Astrocyte of the spinal cord (primary cell): ENCODE data around the gene GCN1.

Experiments used
- DNase-seq: peaks from one replicate; pipeline ENCODE4 v3.0.0; 2011; ENCODE audit warnings: low read depth, low spot score
- H3K4me3 ChIP-seq: 2 replicates; pipeline ENCODE4 v1.5.1; 2011; ENCODE audit warnings: low read depth, mild to moderate bottlenecking, low read length, moderate library complexity
- in situ Hi-C: cut with HindIII; loops from 2 replicates; pipeline ENCODE4 v1.10.0; 2017; ENCODE audit warnings: low sequenced_read_pairs
- TF ChIP-seq, protein P1 (sequence below): IDR thresholded peaks from 2 replicates; pipeline ENCODE4 v1.5.1; 2012; ENCODE audit warnings: low read depth, mild to moderate bottlenecking, low read length, inconsistent platforms

Gene GCN1

DNA sequence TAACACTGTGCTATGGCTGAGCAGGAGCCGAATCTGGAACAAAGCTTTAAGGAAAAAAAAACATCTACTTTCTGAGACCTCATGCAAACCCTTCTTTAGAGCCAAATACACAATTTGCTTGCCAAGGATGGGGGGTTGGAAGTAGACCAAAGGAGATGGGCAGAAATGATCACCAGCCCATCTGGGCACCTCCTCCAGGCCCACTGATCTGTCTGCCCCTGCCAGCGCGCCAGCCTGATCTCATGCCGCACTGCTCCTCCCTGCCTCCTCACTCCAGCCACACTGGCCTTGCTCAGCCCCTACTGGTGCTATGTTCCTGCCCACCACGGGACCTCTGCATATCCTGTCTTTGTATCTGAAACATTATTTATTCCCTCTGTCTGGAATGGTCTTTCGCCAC is 53.2 kb downstream of the GCN1 start:
- in situ Hi-C loops: no loop called here
- TF ChIP-seq, protein P1, sequence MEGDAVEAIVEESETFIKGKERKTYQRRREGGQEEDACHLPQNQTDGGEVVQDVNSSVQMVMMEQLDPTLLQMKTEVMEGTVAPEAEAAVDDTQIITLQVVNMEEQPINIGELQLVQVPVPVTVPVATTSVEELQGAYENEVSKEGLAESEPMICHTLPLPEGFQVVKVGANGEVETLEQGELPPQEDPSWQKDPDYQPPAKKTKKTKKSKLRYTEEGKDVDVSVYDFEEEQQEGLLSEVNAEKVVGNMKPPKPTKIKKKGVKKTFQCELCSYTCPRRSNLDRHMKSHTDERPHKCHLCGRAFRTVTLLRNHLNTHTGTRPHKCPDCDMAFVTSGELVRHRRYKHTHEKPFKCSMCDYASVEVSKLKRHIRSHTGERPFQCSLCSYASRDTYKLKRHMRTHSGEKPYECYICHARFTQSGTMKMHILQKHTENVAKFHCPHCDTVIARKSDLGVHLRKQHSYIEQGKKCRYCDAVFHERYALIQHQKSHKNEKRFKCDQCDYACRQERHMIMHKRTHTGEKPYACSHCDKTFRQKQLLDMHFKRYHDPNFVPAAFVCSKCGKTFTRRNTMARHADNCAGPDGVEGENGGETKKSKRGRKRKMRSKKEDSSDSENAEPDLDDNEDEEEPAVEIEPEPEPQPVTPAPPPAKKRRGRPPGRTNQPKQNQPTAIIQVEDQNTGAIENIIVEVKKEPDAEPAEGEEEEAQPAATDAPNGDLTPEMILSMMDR: no peak
- no peak for DNase-seq
- no peak overlapping the region for H3K4me3 ChIP-seq

DNA sequence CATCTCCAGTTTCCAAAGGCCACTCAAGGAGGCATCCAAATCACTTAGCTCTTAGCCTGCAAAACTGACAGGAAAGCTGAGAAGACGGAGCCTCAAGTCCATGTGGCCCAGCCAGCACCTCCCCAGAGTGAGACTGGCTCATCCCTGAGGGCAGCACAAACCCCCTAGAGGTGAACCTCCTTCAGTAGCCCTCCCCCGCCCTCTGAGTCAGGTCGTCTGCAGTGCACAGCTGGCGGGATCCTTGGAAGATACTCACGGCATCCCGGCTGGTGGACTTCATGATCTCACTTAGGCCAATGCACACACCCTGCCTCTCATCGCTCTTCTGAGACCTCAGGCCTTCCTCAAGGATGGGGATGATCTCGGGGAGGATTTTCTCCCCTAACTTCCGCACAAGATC is 53.9 kb downstream of the GCN1 start:
- no peak overlapping the region for H3K4me3 ChIP-seq
- TF ChIP-seq, protein P1: no peak
- in situ Hi-C loops: no loop called here
- DNase-seq: no peak

DNA sequence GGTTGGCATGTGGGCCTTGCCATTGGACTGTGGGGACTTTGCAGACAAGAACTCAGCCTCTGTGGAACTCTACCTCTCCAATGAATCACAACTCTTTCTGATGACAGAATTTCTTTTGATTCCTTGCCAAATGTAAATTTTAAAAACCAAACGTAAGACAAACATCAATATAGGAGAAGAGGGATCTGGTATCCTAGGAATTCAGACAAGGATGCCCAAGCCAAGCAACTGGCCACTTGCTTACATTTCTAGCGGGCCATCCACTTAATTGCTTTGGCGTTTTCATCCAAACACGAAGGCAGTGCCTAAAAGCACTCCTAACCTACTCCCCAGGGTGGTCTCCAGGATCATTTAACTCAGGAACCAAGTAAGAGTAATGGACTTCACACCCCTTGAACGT is 54.6 kb downstream of the GCN1 start:
- in situ Hi-C loops: no loop called here
- no peak for DNase-seq
- no peak overlapping the region for H3K4me3 ChIP-seq
- TF ChIP-seq, protein P1: no peak

DNA sequence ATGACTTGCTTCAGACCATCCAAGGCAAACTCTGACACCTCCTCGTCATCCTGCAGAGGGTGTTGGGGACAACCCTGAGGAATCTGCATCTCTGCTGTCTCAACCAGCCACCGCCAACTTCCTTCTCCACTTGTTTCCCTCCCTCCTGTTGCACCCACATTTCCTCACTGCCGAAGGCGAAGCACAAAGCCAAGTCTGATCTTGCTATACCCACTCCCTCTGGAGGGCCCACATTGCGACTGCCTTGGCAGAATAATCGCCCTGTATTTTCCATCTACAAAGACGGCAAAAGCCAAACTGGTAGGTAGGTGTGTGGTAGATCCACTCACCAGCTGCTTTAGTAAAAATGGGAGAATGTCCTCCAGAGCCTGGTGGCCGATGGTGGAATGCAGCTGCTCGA is 56.1 kb downstream of the GCN1 start:
- TF ChIP-seq, protein P1: no peak
- DNase-seq: no peak
- no peak overlapping the region for H3K4me3 ChIP-seq
- in situ Hi-C loops: no loop called here

DNA sequence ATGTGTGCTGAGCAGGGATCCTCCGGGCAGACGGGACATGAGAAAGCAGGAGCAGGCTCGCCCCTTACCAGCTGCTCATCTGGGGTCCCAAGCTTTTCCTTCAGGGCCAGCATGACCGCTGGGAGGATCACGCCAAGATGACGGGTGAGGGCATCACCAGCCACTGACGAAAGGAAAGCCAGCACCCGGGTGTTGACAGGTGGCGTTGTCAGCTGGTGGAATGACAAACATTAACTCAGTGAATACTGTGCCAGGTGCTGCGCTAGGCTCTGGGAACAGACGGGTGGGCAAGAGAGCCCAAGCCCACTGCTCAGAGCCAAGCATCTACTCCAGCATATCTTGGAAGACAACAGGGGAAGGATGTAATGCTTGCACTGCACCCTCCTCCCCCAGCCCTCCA is 56.7 kb downstream of the GCN1 start:
- in situ Hi-C loops: no loop called here
- no peak overlapping the region for H3K4me3 ChIP-seq
- TF ChIP-seq, protein P1: no peak
- no peak for DNase-seq

DNA sequence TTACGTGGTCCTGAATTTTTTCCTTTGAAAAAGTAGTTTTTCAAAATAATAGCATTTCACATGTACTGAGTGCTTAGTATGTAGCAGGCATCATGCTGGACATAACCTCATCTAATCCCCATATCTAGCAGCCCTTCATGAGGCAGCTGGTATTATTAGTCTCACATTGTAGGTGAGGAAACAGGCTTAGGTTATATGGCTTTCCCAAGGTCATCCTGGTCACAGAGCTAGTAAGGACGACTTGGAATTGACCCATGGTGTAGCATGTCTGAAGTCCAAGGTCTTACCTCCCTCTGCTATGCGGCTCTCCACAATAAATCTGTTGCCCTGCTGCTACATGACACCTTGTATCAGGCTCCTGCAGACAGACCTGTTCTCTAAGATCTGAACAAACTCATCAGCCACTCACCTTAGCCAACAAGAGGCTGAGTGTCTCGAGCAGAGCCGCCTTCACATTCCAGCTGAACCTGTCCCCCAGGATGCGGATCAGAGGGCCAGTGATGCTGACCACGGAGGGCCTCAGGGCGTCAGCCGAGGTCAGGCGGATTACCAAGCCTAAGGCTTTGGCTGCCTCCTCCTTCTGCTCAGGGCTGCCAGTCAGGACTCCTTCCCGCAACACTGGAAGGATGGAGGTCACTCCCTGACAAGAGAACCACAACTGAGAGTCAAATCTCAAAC is 58.3 kb downstream of the GCN1 start:
- TF ChIP-seq, protein P1: no peak
- no peak overlapping the region for H3K4me3 ChIP-seq
- no peak for DNase-seq
- in situ Hi-C loops: no loop called here
